Endodermal cell (in vitro differentiated cells): Measurements from ENCODE around the gene RGS6. TPM values are rescaled to one million over a fixed set of nuclear protein-coding genes. Genes with fewer than 3 reads are reported as not detected.

Experiments
- DNase-seq: peaks from one replicate; pipeline ENCODE4 v3.0.0-alpha.2; 2017
- H3K27ac ChIP-seq: 2 replicates; pipeline ENCODE4 v1.5.1; 2013; ENCODE audit warnings: mild to moderate bottlenecking, low read depth, low read length, moderate library complexity
- H3K27me3 ChIP-seq: 2 replicates; pipeline ENCODE4 v1.6.1; 2013; ENCODE audit warnings: mild to moderate bottlenecking, low read length, moderate library complexity; ENCODE audit not compliant: insufficient read depth, control insufficient read depth, poor library complexity, severe bottlenecking
- H3K36me3 ChIP-seq: 2 replicates; pipeline ENCODE4 v1.7.0; 2013; ENCODE audit warnings: mild to moderate bottlenecking, low read length, moderate library complexity; ENCODE audit not compliant: control insufficient read depth, insufficient read depth
- H3K4me1 ChIP-seq: one replicate; pipeline ENCODE4 v1.7.0; 2013; ENCODE audit warnings: low read length; ENCODE audit not compliant: control insufficient read depth, insufficient read depth
- H3K4me3 ChIP-seq: 2 replicates; pipeline ENCODE4 v1.5.1; 2013; ENCODE audit warnings: mild to moderate bottlenecking, low read length, moderate library complexity
- H3K9ac ChIP-seq: 2 replicates; pipeline ENCODE4 v1.6.1; 2013; ENCODE audit warnings: mild to moderate bottlenecking, low read length, moderate library complexity; ENCODE audit not compliant: poor library complexity, severe bottlenecking; ENCODE audit errors: extremely low read depth
- H3K9me3 ChIP-seq: 2 replicates; pipeline ENCODE4 v1.6.1; 2013; ENCODE audit warnings: mild to moderate bottlenecking, low read length, moderate library complexity; ENCODE audit not compliant: control insufficient read depth
- H3K27ac Mint-ChIP-seq: 2 replicates; pipeline ENCODE4 v1.8.0; 2020; ENCODE audit warnings: mixed read lengths
- H3K27me3 Mint-ChIP-seq: 2 replicates; pipeline ENCODE4 v1.8.0; 2021; ENCODE audit warnings: mild to moderate bottlenecking, mixed read lengths; ENCODE audit not compliant: insufficient read depth
- H3K36me3 Mint-ChIP-seq: 2 replicates; pipeline ENCODE4 v1.8.0; 2020; ENCODE audit warnings: low read depth, mixed read lengths
- H3K4me1 Mint-ChIP-seq: 2 replicates; pipeline ENCODE4 v1.8.0; 2020; ENCODE audit warnings: mixed read lengths
- H3K4me3 Mint-ChIP-seq: 2 replicates; pipeline ENCODE4 v1.8.0; 2020; ENCODE audit warnings: mild to moderate bottlenecking, moderate library complexity, mixed read lengths
- H3K9me3 Mint-ChIP-seq: 2 replicates; pipeline ENCODE4 v1.8.0; 2020; ENCODE audit warnings: mild to moderate bottlenecking, mixed read lengths
- CTCF ChIP-seq: fragments of 200-600 bp; sonication (generic); conservative IDR thresholded peaks from 2 replicates; pipeline ENCODE4 v1.5.0; 2021; ENCODE audit warnings: antibody characterized with exemption, mild to moderate bottlenecking
- WGBS, 2 experiments: methylation state at CpG; one replicate each; pipeline versions ENCODE4 v1.1.5 to v1.1.7; 2013; ENCODE audit warnings: missing lambda C conversion rate in 2 of 2, mixed read lengths in 1 of 2; ENCODE audit not compliant: insufficient coverage in 1 of 2, insufficient read length in 1 of 2; 5-methylcytosine and 5-hydroxymethylcytosine counted together
- total RNA-seq, 2 donors: library from RNA; stranded (reverse); fragmentation: NEBNext Ultra II Directional in 1 of 2; extraction: Animal tissue kit (Norgen Biotek cat#: 25700) in 1 of 2; gene quantifications; 2 replicates in 1 of 2; 3 replicates in 1 of 2; pipeline ENCODE4 v1.2.1, GENCODE V29; 2021

Gene RGS6
- total RNA-seq, 2 donors from 2014 or later: 10.1 to 16.3 TPM

- WGBS, 2 experiments: 100% methylated on average over 1 of the region's 1 CpG; no CpG with 5 or more reads in 1 of the 2 experiments
- H3K27ac Mint-ChIP-seq: no peak overlapping the region
Measured at GRCh38 chr14:71890541-71890940, 41.7 kb upstream of the RGS6 start.

GRCh38 chr14:71891185-71891584 lies 41.0 kb upstream of the RGS6 start:
- peaks cover 6% of the 10 kb centered on the region for H3K4me1 Mint-ChIP-seq
- H3K36me3 Mint-ChIP-seq: peaks cover 20% of the 10 kb centered on the region
- peaks cover 34% of the 10 kb centered on the region for H3K9me3 Mint-ChIP-seq
- H3K27me3 ChIP-seq: no peaks in the 10 kb centered on the region
- H3K36me3 ChIP-seq: no peaks in the 10 kb centered on the region
- H3K27ac Mint-ChIP-seq: peak overlapping the region; percentile 79
- H3K27me3 Mint-ChIP-seq: no peaks in the 10 kb centered on the region
- peaks cover 26% of the 10 kb centered on the region for H3K9me3 ChIP-seq
- no peaks in the 10 kb centered on the region for H3K4me1 ChIP-seq
- no peak overlapping the region for H3K9ac ChIP-seq
- no peak overlapping the region for H3K27ac ChIP-seq
- no peak for TF ChIP-seq CTCF
- 70 to 88% methylated on average over 2 to 6 of the region's 6 CpGs for WGBS, 2 experiments
- peak; percentile 53 for DNase-seq
- no peak overlapping the region for H3K4me3 ChIP-seq
- H3K4me3 Mint-ChIP-seq: no peak overlapping the region

More at GRCh38 chr14:71890541-71890940, 41.7 kb upstream of the RGS6 start:
- DNase-seq: no peak
- Histone ChIP-seq H3K36me3 (no peaks in the 10 kb centered on the region), H3K4me3 (no peak overlapping the region), H3K9ac (no peak overlapping the region), H3K27me3 (no peaks in the 10 kb centered on the region), H3K4me1 (no peaks in the 10 kb centered on the region), H3K9me3 (peaks cover 26% of the 10 kb centered on the region), H3K27ac (no peak overlapping the region)
- Mint-ChIP-seq H3K9me3 (peaks cover 36% of the 10 kb centered on the region), H3K27me3 (no peaks in the 10 kb centered on the region), H3K4me3 (no peak overlapping the region), H3K36me3 (peaks cover 22% of the 10 kb centered on the region), H3K4me1 (peaks cover 6% of the 10 kb centered on the region)
- no peak for TF ChIP-seq CTCF

- WGBS, 2 experiments: 41% methylated on average over 1 of the region's 1 CpG; no CpG with 5 or more reads in 1 of the 2 experiments
- H3K36me3 ChIP-seq: no peaks in the 10 kb centered on the region
- H3K27me3 ChIP-seq: no peaks in the 10 kb centered on the region
- Mint-ChIP-seq H3K36me3 (peaks cover 19% of the 10 kb centered on the region), H3K4me3 (no peak overlapping the region), H3K27me3 (no peaks in the 10 kb centered on the region), H3K27ac (peak overlapping the region; percentile 79), H3K9me3 (peaks cover 27% of the 10 kb centered on the region), H3K4me1 (peaks cover 6% of the 10 kb centered on the region)
- H3K27ac ChIP-seq: no peak overlapping the region
- DNase-seq: no peak
- peaks cover 19% of the 10 kb centered on the region for H3K9me3 ChIP-seq
- no peak for TF ChIP-seq CTCF
- H3K4me3 ChIP-seq: no peak overlapping the region
- no peaks in the 10 kb centered on the region for H3K4me1 ChIP-seq
- no peak overlapping the region for H3K9ac ChIP-seq
Measured at GRCh38 chr14:71891970-71892369, 40.3 kb upstream of the RGS6 start.
